ENCODE measurements around the gene WNK2.
"Not testable (repeated sequence)": the region's sequence is repeated elsewhere in the genome, so short reads cannot be mapped to it uniquely, and the experiment has no call there.

GRCh38 chr9:93251309-93251708 lies 67.4 kb downstream of the WNK2 start:
- not testable (repeated sequence) for TF ChIP-seq CTCF (IDR thresholded peaks at IDR 0.05; ENCODE audit: low read depth, low read length); MAX (IDR thresholded peaks at IDR 0.05; ENCODE audit: low read depth, low read length); POLR2A (IDR thresholded peaks at IDR 0.05; ENCODE audit: extremely low read depth, insufficient read length)
